Tibial nerve (tissue), 4 donors: ENCODE data around the gene MXRA5.

ENCODE experiments used
- EP300 ChIP-seq, 2 donors: sonication (generic); formaldehyde crosslinking; IDR thresholded peaks; one replicate each; pipeline ENCODE4 v1.6.1; 2017; ENCODE audit warnings: antibody characterized with exemption in 2 of 2, mild to moderate bottlenecking in 1 of 2
- TF ChIP-seq, protein P1 (sequence below), 5 experiments: fragments of 200-600 bp in 3 of 5; fragments of 450-650 bp in 2 of 5; sonication (generic) in 3 of 5; IDR thresholded peaks; one replicate each; pipeline ENCODE4 v1.5.1; 2016 to 2019; ENCODE audit warnings: antibody characterized with exemption in 5 of 5, mild to moderate bottlenecking in 3 of 5, moderate library complexity in 2 of 5

DNA sequence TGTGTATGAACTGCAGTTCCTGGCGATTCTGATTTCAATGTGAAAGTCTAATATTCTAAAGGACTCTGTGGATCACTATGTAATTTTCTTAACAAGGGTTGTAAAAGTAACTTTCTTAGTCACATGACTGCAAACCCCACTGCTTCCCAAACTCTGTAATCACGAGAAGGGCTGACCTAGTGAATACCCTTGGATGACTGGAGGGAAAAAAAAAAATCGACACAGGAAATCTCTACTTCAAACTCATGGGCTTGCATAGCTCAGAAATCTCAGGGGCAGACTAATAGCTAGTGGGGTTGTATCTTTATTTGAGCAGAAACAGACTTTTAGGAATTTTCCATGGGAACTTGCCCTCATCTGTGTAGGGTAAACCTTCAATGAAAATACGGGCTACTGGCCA lies 4.8 kb upstream of the MXRA5 start:
- no peak for TF ChIP-seq EP300 (IDR thresholded peaks at IDR 0.05)
- TF ChIP-seq, protein P1, sequence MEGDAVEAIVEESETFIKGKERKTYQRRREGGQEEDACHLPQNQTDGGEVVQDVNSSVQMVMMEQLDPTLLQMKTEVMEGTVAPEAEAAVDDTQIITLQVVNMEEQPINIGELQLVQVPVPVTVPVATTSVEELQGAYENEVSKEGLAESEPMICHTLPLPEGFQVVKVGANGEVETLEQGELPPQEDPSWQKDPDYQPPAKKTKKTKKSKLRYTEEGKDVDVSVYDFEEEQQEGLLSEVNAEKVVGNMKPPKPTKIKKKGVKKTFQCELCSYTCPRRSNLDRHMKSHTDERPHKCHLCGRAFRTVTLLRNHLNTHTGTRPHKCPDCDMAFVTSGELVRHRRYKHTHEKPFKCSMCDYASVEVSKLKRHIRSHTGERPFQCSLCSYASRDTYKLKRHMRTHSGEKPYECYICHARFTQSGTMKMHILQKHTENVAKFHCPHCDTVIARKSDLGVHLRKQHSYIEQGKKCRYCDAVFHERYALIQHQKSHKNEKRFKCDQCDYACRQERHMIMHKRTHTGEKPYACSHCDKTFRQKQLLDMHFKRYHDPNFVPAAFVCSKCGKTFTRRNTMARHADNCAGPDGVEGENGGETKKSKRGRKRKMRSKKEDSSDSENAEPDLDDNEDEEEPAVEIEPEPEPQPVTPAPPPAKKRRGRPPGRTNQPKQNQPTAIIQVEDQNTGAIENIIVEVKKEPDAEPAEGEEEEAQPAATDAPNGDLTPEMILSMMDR (IDR thresholded peaks at IDR 0.05), result no peak
